ENCODE measurements around the gene RABL6.
"Not testable (repeated sequence)": the region's sequence is repeated elsewhere in the genome, so short reads cannot be mapped to it uniquely, and the experiment has no call there.

The RABL6 gene

GRCh38 chr9:136785565-136786355, 22.0 kb upstream of the RABL6 start:
- not testable (repeated sequence) for H3K36me3 Mint-ChIP-seq (ENCODE audit: low read depth); H3K9me3 Mint-ChIP-seq; H3K4me3 Mint-ChIP-seq; H3K27ac Mint-ChIP-seq; H3K27me3 Mint-ChIP-seq; H3K4me1 Mint-ChIP-seq (ENCODE audit: low read depth)
- intact Hi-C loops (cut with micrococcal nuclease): loop anchor here (2.0 kb wide), 1 partner anchor 249 kb away; no protein-coding TSS in a partner anchor

- peaks cover 1% of the 10 kb centered on the region for H3K27me3 Mint-ChIP-seq
- H3K4me3 Mint-ChIP-seq: no peak overlapping the region
- peaks cover 9% of the 10 kb centered on the region for H3K4me1 Mint-ChIP-seq (ENCODE audit: low read depth)
- H3K27ac Mint-ChIP-seq: no peak overlapping the region
- no peaks in the 10 kb centered on the region for H3K9me3 Mint-ChIP-seq
- intact Hi-C loops (cut with micrococcal nuclease): loop anchor here (2.0 kb wide), 1 partner anchor 248 kb away; no protein-coding TSS in a partner anchor
- H3K36me3 Mint-ChIP-seq (ENCODE audit: low read depth): peaks cover 3% of the 10 kb centered on the region
Measured at GRCh38 chr9:136786451-136786850, 21.3 kb upstream of the RABL6 start.

GRCh38 chr9:136786983-136787382, 20.8 kb upstream of the RABL6 start:
- not testable (repeated sequence) for H3K27me3 Mint-ChIP-seq; H3K36me3 Mint-ChIP-seq (ENCODE audit: low read depth); H3K9me3 Mint-ChIP-seq; H3K4me3 Mint-ChIP-seq; H3K27ac Mint-ChIP-seq
- intact Hi-C loops (cut with micrococcal nuclease): loop anchor here (2.0 kb wide), 1 partner anchor 248 kb away; no protein-coding TSS in a partner anchor
- peaks cover 11% of the 10 kb centered on the region for H3K4me1 Mint-ChIP-seq (ENCODE audit: low read depth)

- intact Hi-C loops (cut with micrococcal nuclease): loop anchor here (2.0 kb wide), 1 partner anchor 247 kb away; no protein-coding TSS in a partner anchor
- Mint-ChIP-seq H3K4me1 (ENCODE audit: low read depth) (peaks cover 16% of the 10 kb centered on the region), H3K27me3 (peaks cover 1% of the 10 kb centered on the region), H3K27ac (no peak overlapping the region), H3K9me3 (no peaks in the 10 kb centered on the region), H3K36me3 (ENCODE audit: low read depth) (peaks cover 14% of the 10 kb centered on the region), H3K4me3 (no peak overlapping the region)
Measured at GRCh38 chr9:136787690-136788400, 19.9 kb upstream of the RABL6 start.

GRCh38 chr9:136788644-136789522, 18.9 kb upstream of the RABL6 start:
- H3K4me1 Mint-ChIP-seq (ENCODE audit: low read depth): peaks cover 16% of the 10 kb centered on the region
- intact Hi-C loops (cut with micrococcal nuclease); H3K27ac Mint-ChIP-seq; H3K9me3 Mint-ChIP-seq; H3K27me3 Mint-ChIP-seq; H3K4me3 Mint-ChIP-seq: not testable (repeated sequence)
- H3K36me3 Mint-ChIP-seq (ENCODE audit: low read depth): peaks cover 24% of the 10 kb centered on the region

- peaks cover 19% of the 10 kb centered on the region for H3K4me1 Mint-ChIP-seq (ENCODE audit: low read depth)
- H3K9me3 Mint-ChIP-seq: no peaks in the 10 kb centered on the region
- peaks cover 29% of the 10 kb centered on the region for H3K36me3 Mint-ChIP-seq (ENCODE audit: low read depth)
- no peak overlapping the region for H3K27ac Mint-ChIP-seq
- intact Hi-C loops (cut with micrococcal nuclease): no loop called here
- H3K4me3 Mint-ChIP-seq: no peak overlapping the region
- peaks cover 1% of the 10 kb centered on the region for H3K27me3 Mint-ChIP-seq
Measured at GRCh38 chr9:136789523-136789937, 18.2 kb upstream of the RABL6 start.

- Mint-ChIP-seq H3K36me3 (ENCODE audit: low read depth) (peaks cover 31% of the 10 kb centered on the region), H3K9me3 (no peaks in the 10 kb centered on the region), H3K27ac (peak within 1 kb of the TSS; percentile 89), H3K4me1 (ENCODE audit: low read depth) (peaks cover 26% of the 10 kb centered on the region), H3K4me3 (peak within 1 kb of the TSS; percentile 85), H3K27me3 (peaks cover 6% of the 10 kb centered on the region)
- intact Hi-C loops (cut with micrococcal nuclease): loop anchor here (1.0 to 5.0 kb wide), 3 partner anchors 18 to 154 kb away; partner anchors contain the start of genes C8G, FBXW5 and PHPT1
Measured at GRCh38 chr9:136790640-136791515, 16.9 kb upstream of the RABL6 start, which contains the start of gene TMEM141. Gene TMEM141 (plus strand): TSS chr9:136791344. CDS start chr9:136791371, 27 bp downstream.

- Mint-ChIP-seq H3K4me1 (ENCODE audit: low read depth) (peaks cover 26% of the 10 kb centered on the region), H3K27ac (peak overlapping the region; percentile 89), H3K4me3 (peak overlapping the region; percentile 85), H3K9me3 (no peaks in the 10 kb centered on the region), H3K36me3 (ENCODE audit: low read depth) (peaks cover 31% of the 10 kb centered on the region), H3K27me3 (peaks cover 14% of the 10 kb centered on the region)
- intact Hi-C loops (cut with micrococcal nuclease): loop anchor here (2.0 to 5.0 kb wide), 2 partner anchors 56 to 153 kb away; partner anchors contain the start of genes C8G, FBXW5 and PHPT1
Measured at GRCh38 chr9:136791516-136792276, 16.1 kb upstream of the RABL6 start.

- Mint-ChIP-seq H3K27me3 (peaks cover 22% of the 10 kb centered on the region), H3K4me3 (peak overlapping the region; percentile 85), H3K36me3 (ENCODE audit: low read depth) (peaks cover 31% of the 10 kb centered on the region), H3K27ac (peak overlapping the region; percentile 89), H3K4me1 (ENCODE audit: low read depth) (peaks cover 24% of the 10 kb centered on the region), H3K9me3 (no peaks in the 10 kb centered on the region)
- intact Hi-C loops (cut with micrococcal nuclease): loop anchor here (5.0 kb wide), 1 partner anchor 55 kb away; the partner anchor contains the start of gene PHPT1
Measured at GRCh38 chr9:136792321-136793085, 15.2 kb upstream of the RABL6 start.

- Mint-ChIP-seq H3K27ac (no peak overlapping the region), H3K27me3 (peaks cover 29% of the 10 kb centered on the region), H3K36me3 (ENCODE audit: low read depth) (peaks cover 31% of the 10 kb centered on the region), H3K9me3 (no peaks in the 10 kb centered on the region), H3K4me1 (ENCODE audit: low read depth) (peaks cover 21% of the 10 kb centered on the region), H3K4me3 (no peak overlapping the region)
- intact Hi-C loops (cut with micrococcal nuclease): loop anchor here (5.0 kb wide), 1 partner anchor 54 kb away; the partner anchor contains the start of gene PHPT1
Measured at GRCh38 chr9:136793086-136793946, 14.4 kb upstream of the RABL6 start.

All from dendritic cell treated with granulocyte-macrophage colony-stimulating factor and Interleukin-4, amounts not matched to agents 40 ng/mL and 50 ng/mL, for 4 days (primary cell).